ENCODE results near the gene CHRNA7.

GRCh38 chr15:32129815-32130214 is 99.5 kb downstream of the CHRNA7 start:
- TF ChIP-seq CTCF (IDR thresholded peaks at IDR 0.05) = no peak
- no peak for TF ChIP-seq POLR2A (IDR thresholded peaks at IDR 0.05)
- no peak for TF ChIP-seq POLR2AphosphoS5 (IDR thresholded peaks at IDR 0.05)
